Measurements from ENCODE around the gene ERBB4. TPM values are rescaled to one million over a fixed set of nuclear protein-coding genes. Genes with fewer than 3 reads are reported as not detected.
A peak's percentile ranks its signal among the peaks of the same experiment; 100 is the strongest.

The ERBB4 gene
- not detected in 2 replicates for total RNA-seq

GRCh38 chr2:212538305-212539071 lies at the start of gene ERBB4:
ERBB4 (minus strand) TSS chr2:212538802; CDS start chr2:212538530, 272 bp downstream.
- intact Hi-C loops (cut with micrococcal nuclease) = loop anchor here (2.0 kb wide), 1 partner anchor 614 kb away; no protein-coding TSS in a partner anchor
- H3K4me3 Mint-ChIP-seq = peak within 1 kb of the TSS; percentile 48
- peaks cover 7% of the 10 kb centered on the region for H3K4me1 Mint-ChIP-seq
- H3K36me3 Mint-ChIP-seq (ENCODE audit: low read depth) = no peaks in the 10 kb centered on the region
- peaks cover 4% of the 10 kb centered on the region for H3K9me3 Mint-ChIP-seq
- peaks cover 60% of the 10 kb centered on the region for H3K27me3 Mint-ChIP-seq
- H3K27ac Mint-ChIP-seq = no peak within 1 kb of the TSS
- peak; percentile 56 for DNase-seq

GRCh38 chr2:212580117-212580516 lies 41.5 kb upstream of the ERBB4 start:
- Mint-ChIP-seq H3K36me3 (ENCODE audit: low read depth) (no peaks in the 10 kb centered on the region), H3K4me1 (no peaks in the 10 kb centered on the region), H3K27ac (no peak overlapping the region), H3K9me3 (no peaks in the 10 kb centered on the region), H3K27me3 (no peaks in the 10 kb centered on the region), H3K4me3 (no peak overlapping the region)
- intact Hi-C loops (cut with micrococcal nuclease) = no loop called here
- no peak for DNase-seq

GRCh38 chr2:212556296-212556695 lies 17.7 kb upstream of the ERBB4 start:
- no peak for DNase-seq
- Mint-ChIP-seq H3K9me3 (no peaks in the 10 kb centered on the region), H3K4me3 (no peak overlapping the region), H3K27me3 (no peaks in the 10 kb centered on the region), H3K36me3 (ENCODE audit: low read depth) (no peaks in the 10 kb centered on the region), H3K4me1 (no peaks in the 10 kb centered on the region), H3K27ac (no peak overlapping the region)
- intact Hi-C loops (cut with micrococcal nuclease) = no loop called here

GRCh38 chr2:212554233-212554632 lies 15.6 kb upstream of the ERBB4 start:
- Mint-ChIP-seq H3K27ac (no peak overlapping the region), H3K4me1 (no peaks in the 10 kb centered on the region), H3K4me3 (no peak overlapping the region), H3K9me3 (no peaks in the 10 kb centered on the region), H3K27me3 (no peaks in the 10 kb centered on the region), H3K36me3 (ENCODE audit: low read depth) (no peaks in the 10 kb centered on the region)
- no peak for DNase-seq
- intact Hi-C loops (cut with micrococcal nuclease) = no loop called here

GRCh38 chr2:212549941-212550340 lies 11.3 kb upstream of the ERBB4 start:
- Mint-ChIP-seq H3K27ac (no peak overlapping the region), H3K27me3 (no peaks in the 10 kb centered on the region), H3K4me3 (no peak overlapping the region), H3K9me3 (no peaks in the 10 kb centered on the region), H3K36me3 (ENCODE audit: low read depth) (no peaks in the 10 kb centered on the region), H3K4me1 (no peaks in the 10 kb centered on the region)
- intact Hi-C loops (cut with micrococcal nuclease) = no loop called here
- no peak for DNase-seq

GRCh38 chr2:212549463-212549862 lies 10.9 kb upstream of the ERBB4 start:
- intact Hi-C loops (cut with micrococcal nuclease) = no loop called here

GRCh38 chr2:212548455-212548819 lies 9.8 kb upstream of the ERBB4 start:
- H3K4me3 Mint-ChIP-seq = no peak overlapping the region
- H3K27ac Mint-ChIP-seq = no peak overlapping the region
- no peak for DNase-seq
- H3K9me3 Mint-ChIP-seq = no peaks in the 10 kb centered on the region
- H3K4me1 Mint-ChIP-seq = no peaks in the 10 kb centered on the region
- H3K27me3 Mint-ChIP-seq = no peaks in the 10 kb centered on the region
- intact Hi-C loops (cut with micrococcal nuclease) = no loop called here
- H3K36me3 Mint-ChIP-seq (ENCODE audit: low read depth) = no peaks in the 10 kb centered on the region

More at GRCh38 chr2:212549463-212549862, 10.9 kb upstream of the ERBB4 start:
- Mint-ChIP-seq H3K9me3 (no peaks in the 10 kb centered on the region), H3K27me3 (no peaks in the 10 kb centered on the region), H3K4me3 (no peak overlapping the region), H3K27ac (no peak overlapping the region), H3K4me1 (no peaks in the 10 kb centered on the region), H3K36me3 (ENCODE audit: low read depth) (no peaks in the 10 kb centered on the region)
- no peak for DNase-seq

GRCh38 chr2:212547716-212548454 lies 9.3 kb upstream of the ERBB4 start:
- intact Hi-C loops (cut with micrococcal nuclease) = no loop called here
- no peaks in the 10 kb centered on the region for H3K27me3 Mint-ChIP-seq
- H3K27ac Mint-ChIP-seq = no peak overlapping the region
- no peak for DNase-seq
- no peak overlapping the region for H3K4me3 Mint-ChIP-seq
- H3K9me3 Mint-ChIP-seq = no peaks in the 10 kb centered on the region
- H3K4me1 Mint-ChIP-seq = no peaks in the 10 kb centered on the region
- no peaks in the 10 kb centered on the region for H3K36me3 Mint-ChIP-seq (ENCODE audit: low read depth)

- DNase-seq = no peak
- no peaks in the 10 kb centered on the region for H3K27me3 Mint-ChIP-seq
- H3K9me3 Mint-ChIP-seq = no peaks in the 10 kb centered on the region
- H3K4me1 Mint-ChIP-seq = no peaks in the 10 kb centered on the region
- intact Hi-C loops (cut with micrococcal nuclease) = no loop called here
- no peak overlapping the region for H3K27ac Mint-ChIP-seq
- no peak overlapping the region for H3K4me3 Mint-ChIP-seq
- no peaks in the 10 kb centered on the region for H3K36me3 Mint-ChIP-seq (ENCODE audit: low read depth)
Measured at GRCh38 chr2:212546669-212547068, 8.1 kb upstream of the ERBB4 start.

GRCh38 chr2:212540341-212540740 lies 1.7 kb upstream of the ERBB4 start:
- intact Hi-C loops (cut with micrococcal nuclease) = no loop called here

GRCh38 chr2:212539072-212539880 lies 674 bp upstream of the ERBB4 start:
- intact Hi-C loops (cut with micrococcal nuclease) = loop anchor here (2.0 kb wide), 1 partner anchor 614 kb away; no protein-coding TSS in a partner anchor
- peak overlapping the region; percentile 48 for H3K4me3 Mint-ChIP-seq
- H3K9me3 Mint-ChIP-seq = peaks cover 4% of the 10 kb centered on the region
- H3K36me3 Mint-ChIP-seq (ENCODE audit: low read depth) = no peaks in the 10 kb centered on the region
- H3K27me3 Mint-ChIP-seq = peaks cover 55% of the 10 kb centered on the region
- no peak for DNase-seq
- H3K4me1 Mint-ChIP-seq = peaks cover 7% of the 10 kb centered on the region
- H3K27ac Mint-ChIP-seq = no peak overlapping the region

More at GRCh38 chr2:212540341-212540740, 1.7 kb upstream of the ERBB4 start:
- H3K27ac Mint-ChIP-seq = no peak overlapping the region
- H3K9me3 Mint-ChIP-seq = peaks cover 4% of the 10 kb centered on the region
- DNase-seq = no peak
- peaks cover 7% of the 10 kb centered on the region for H3K4me1 Mint-ChIP-seq
- H3K4me3 Mint-ChIP-seq = no peak overlapping the region
- H3K27me3 Mint-ChIP-seq = peaks cover 52% of the 10 kb centered on the region
- no peaks in the 10 kb centered on the region for H3K36me3 Mint-ChIP-seq (ENCODE audit: low read depth)

GRCh38 chr2:212537726-212538304 lies 787 bp downstream of the ERBB4 start:
- DNase-seq = no peak
- Mint-ChIP-seq H3K27ac (no peak overlapping the region), H3K36me3 (ENCODE audit: low read depth) (no peaks in the 10 kb centered on the region), H3K9me3 (peaks cover 4% of the 10 kb centered on the region), H3K27me3 (peaks cover 60% of the 10 kb centered on the region), H3K4me1 (peaks cover 7% of the 10 kb centered on the region), H3K4me3 (peak overlapping the region; percentile 17)
- intact Hi-C loops (cut with micrococcal nuclease) = loop anchor here (2.0 kb wide), 1 partner anchor 615 kb away; no protein-coding TSS in a partner anchor
